Upper lobe of left lung (tissue), 4 donors: Measurements from ENCODE around the gene CTDNEP1.

Experiments used
- CTCF ChIP-seq, 6 experiments: fragments of 450-650 bp in 4 of 6; fragments of 200-600 bp in 2 of 6; sonication (generic) in 2 of 6; IDR thresholded peaks; one replicate each; pipeline ENCODE4 v1.5.1; 2016 to 2019; ENCODE audit warnings: antibody characterized with exemption in 6 of 6
- POLR2AphosphoS5 ChIP-seq, 2 donors: sonication (generic); formaldehyde crosslinking; IDR thresholded peaks; one replicate each; pipeline ENCODE4 v1.5.1; 2017; ENCODE audit warnings: antibody characterized with exemption in 2 of 2

- no peak for TF ChIP-seq CTCF (IDR thresholded peaks at IDR 0.05)
- TF ChIP-seq POLR2AphosphoS5 (IDR thresholded peaks at IDR 0.05), result no peak
Observed at GRCh38 chr17:7228920-7229319, 22.6 kb downstream of the CTDNEP1 start.
